GM21390 (cell line): ENCODE data around the gene WDR17.

Source experiments
- ATAC-seq: cut with Tn5 transposase; IDR thresholded peaks from one replicate; pipeline ENCODE4 v1.9.1; 2021; ENCODE audit not compliant: unreplicated experiment

WDR17 gene

GRCh38 chr4:176065435-176066291, at the start of gene WDR17:
Gene WDR17 (plus strand): TSS chr4:176065841. CDS start chr4:176111581, 45,740 bp downstream.
- ATAC-seq = peak; percentile 100

GRCh38 chr4:176016601-176017000, 49.0 kb upstream of the WDR17 start:
- no peak for ATAC-seq

DNA sequence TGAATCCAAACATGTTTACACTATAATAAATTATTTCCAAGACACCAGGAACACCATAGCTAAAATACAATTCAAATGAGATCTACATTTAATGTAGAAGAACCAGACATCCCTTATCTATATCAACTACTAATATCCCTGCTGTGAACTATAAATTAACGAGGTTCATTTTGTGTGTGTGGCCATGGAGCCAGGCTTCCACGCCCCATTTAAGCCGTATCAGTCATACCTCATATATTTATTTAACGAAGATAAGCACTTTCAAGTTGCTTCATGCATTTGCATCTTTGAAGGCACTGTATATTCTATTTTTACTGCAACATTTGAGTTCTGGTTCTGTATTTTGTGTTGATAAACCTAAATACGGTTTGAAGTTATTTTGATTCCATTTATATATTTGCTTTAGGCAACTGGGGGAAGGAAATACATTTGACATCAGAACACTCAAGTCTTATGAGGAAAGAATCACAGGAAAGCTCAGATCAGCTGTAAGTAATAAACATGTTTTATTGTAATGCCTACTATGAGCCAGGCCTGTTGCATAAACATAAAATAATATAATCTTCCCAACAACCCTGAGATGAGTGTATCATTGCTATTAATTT, 45.1 kb upstream of the WDR17 start:
- no peak for ATAC-seq

DNA sequence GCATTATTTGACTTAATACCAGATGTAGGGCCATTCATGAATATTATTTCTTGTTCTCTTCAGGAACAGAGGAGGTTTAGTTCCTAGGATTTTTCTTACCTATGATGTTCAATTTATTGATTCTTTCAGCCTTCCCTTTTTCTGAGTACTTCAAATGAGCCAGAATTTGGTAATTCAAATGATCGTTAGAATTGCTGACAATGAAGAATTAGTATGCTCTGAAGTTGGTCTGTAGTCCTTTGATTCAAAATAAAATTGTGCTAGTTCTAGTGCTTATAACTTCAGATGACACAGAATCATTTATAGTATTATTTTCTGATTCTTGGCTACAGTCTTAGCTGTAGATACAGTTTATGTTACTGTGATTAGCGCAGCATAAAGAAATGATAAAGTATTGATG, 35.2 kb upstream of the WDR17 start:
- ATAC-seq = no peak

DNA sequence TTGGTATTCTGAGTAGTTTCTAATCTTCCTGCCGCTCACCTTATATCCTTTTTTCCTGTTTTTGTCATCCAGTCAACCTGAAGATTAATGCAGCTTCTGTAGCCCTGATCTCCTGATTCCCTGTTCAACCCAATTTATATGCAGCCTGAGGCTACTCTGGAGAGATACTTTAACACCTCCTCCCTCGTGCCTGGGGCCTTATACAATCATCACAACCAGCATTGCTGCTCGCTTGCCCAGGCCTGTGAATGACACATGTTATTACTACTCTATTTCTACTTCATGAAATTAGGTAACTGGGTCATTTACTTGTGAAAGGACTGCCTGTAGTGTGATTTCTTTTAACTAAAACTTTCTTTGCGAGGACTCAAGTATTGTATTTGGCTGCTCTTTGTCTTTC, 33.7 kb upstream of the WDR17 start:
- no peak for ATAC-seq

- no peak for ATAC-seq
Observed at GRCh38 chr4:176032454-176032853, 33.2 kb upstream of the WDR17 start.

- no peak for ATAC-seq
Observed at GRCh38 chr4:176034499-176034898, 31.1 kb upstream of the WDR17 start.

GRCh38 chr4:176034936-176035335, 30.7 kb upstream of the WDR17 start:
- no peak for ATAC-seq

DNA sequence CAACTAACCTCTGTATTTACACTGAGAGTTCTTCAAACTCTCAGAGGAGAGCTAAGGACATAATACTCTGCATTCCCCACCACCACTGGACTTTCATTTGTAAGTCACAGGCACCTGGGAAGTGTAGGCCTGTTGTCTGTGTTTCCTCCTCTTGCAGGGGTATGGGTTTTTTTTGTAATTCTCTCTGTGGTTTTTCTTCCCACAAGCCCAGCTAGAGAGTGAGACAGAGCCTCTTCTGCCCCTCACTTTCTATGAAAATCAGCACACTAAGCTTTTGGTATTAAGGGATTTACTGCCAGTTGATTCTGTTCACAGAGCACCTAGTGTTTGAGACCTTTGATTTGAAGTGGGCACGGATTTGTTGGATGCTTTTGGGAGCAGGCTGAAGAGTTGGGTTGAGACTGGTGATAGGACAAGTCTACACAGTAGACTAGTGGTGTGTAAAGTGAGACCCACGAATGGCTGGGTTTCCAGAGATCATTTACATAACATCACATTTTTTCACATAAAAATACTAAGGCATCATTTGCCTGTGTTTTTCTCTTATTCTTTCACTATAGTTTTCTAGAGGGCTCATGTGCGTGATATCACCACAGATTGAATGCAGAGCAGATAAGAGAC, 28.9 kb upstream of the WDR17 start:
- peak; percentile 77 for ATAC-seq

DNA sequence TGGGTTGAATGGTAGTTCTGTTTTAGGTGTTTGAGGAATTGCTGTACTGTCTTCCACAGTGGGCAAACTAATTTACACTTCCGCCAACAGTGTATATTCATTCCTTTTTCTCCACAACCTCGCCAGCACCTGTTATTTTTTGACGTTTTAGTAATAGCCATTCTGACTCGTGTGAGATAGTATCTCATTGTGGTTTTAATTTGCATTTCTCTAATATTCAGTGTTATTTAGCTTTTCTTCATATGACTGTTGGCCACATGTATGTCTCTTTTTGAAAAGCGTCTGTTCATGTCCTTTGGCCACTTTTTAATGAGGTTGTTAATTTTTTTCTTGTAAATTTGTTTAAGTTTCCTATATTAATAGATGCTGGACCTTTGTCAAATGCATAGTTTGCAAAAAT, 26.9 kb upstream of the WDR17 start:
- ATAC-seq = no peak

- ATAC-seq = no peak
Observed at GRCh38 chr4:176042195-176042594, 23.4 kb upstream of the WDR17 start.

DNA sequence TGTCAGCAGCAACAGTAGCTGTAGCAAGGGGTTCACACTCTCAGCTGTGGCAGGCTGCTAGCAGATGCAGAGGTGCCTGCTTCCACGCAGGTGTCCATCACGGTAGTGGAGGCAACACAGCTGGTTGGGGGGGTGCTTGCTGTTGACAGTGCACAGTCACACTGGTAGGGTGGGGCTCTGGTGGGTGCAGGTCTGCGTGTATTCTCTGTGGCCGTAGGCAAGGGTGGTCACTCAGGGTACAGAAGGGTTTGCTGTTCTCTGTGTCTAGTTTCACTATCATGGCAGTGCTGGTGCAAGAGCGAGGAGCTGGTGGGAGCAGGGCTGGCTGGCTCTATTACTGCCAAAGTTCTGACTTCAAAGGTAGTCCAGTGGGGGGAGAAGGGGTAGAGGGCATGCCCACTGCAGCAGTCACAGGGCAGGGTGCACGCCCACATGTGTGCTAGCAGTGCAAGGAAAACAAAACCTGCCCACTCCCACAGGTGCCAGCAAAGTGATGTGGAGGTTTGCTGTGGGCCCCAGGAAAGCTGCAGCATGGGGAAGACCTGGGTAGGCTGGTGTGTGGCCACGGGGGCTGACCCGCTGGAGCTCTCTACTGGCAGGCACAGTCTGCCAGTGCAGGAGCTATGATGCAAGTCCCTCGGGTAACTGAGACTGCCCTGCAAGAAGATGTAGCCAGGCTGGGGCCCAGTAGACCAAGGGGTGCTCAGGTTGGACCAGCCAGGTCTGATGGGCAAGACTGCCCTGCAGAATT, 21.6 kb upstream of the WDR17 start:
- ATAC-seq = no peak

DNA sequence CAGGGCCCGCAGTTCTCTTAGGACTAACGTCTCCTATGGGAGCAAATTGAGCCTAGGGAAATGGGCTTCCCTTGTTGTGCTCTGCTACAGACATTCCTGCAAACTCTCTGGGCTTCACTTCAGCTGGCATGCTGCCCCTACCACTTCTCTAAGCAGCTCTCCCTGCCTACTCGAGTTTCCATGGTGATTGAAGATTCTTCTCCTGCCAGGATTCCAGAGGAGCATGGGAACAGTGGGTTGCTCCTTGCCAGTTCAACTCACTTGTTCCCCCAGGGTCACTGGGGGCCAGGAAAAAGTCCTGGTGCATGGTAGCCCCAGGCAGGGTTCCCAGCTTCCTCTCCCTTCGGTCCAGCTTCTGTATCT, 21.1 kb upstream of the WDR17 start:
- ATAC-seq = no peak

- no peak for ATAC-seq
Observed at GRCh38 chr4:176048631-176049030, 17.0 kb upstream of the WDR17 start.

- peak; percentile 92 for ATAC-seq
Observed at GRCh38 chr4:176052744-176053143, 12.9 kb upstream of the WDR17 start.

DNA sequence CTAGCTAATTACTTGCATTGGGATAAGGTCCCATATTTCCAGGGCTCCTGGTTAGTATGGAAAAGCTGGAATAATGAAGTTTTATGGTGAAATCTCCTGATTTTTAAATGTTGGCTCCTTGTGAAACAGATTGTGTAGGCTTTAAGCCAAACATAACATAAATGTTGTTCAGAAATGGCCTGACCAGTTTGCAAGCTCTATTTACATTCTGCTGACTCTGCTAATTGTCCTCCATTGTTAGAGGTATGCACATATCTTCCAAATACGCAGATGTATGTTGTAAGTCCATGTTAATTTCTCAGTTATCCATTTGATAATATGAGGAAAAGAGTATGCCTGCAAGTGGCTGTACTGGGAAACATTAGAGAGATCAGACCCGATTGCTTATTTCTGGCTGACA, 11.9 kb upstream of the WDR17 start:
- ATAC-seq = no peak

DNA sequence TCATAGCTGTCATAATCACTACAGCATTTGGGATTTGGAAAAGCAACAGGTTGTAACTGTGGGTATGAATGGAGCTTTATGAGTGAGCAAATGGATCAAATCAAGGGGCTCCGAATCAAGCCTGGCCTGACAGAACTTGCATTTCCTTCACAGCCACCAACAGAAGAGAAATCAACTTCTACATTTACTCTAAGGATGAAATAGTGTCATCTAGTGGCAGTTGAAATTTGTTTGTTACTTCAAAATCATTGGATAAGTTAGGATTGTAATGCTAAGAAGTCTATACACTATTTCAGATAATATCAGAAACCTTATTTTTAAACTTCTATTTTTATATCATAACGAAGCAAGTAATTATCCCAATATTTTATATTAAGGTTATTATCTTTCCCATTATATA, 10.7 kb upstream of the WDR17 start:
- ATAC-seq = no peak

GRCh38 chr4:176063718-176064117, 1.9 kb upstream of the WDR17 start:
- no peak for ATAC-seq

DNA sequence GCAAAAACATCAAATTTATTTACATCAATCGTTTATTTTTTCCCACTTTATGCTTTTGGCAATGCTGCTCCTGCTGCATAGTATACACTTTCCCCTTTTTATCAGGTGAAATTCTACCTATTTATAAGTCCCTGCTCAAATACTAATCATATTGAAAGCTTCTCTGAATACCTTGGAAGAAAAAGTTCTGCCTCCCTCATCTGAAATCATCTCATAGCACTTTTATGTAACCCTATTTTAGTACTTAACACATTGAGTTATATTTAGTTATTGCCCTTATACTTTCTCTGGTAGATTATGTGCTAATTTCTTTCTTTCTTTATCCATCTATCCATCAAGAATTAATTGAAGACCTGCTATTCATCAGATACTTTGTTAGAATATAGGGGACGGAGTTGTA, 1.1 kb upstream of the WDR17 start:
- ATAC-seq = no peak

DNA sequence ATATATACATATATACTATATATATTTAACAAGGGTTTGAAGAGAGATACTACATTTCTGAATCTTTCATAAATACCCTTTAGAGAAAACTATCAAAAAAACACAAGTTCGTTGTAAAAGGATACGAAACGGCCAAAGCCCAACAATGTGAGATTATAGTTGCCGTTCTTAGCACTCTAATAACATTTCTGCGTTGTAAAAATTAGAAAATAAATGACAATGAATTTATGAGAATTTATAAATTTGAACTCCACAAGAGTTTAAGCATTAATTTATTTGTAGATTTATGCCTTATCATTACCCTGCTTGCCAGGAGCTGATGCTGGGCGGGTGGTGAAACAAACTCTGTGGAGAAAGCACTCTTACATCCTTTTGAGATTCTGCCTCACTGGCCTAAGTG, 1.1 kb downstream of the WDR17 start:
- no peak for ATAC-seq

DNA sequence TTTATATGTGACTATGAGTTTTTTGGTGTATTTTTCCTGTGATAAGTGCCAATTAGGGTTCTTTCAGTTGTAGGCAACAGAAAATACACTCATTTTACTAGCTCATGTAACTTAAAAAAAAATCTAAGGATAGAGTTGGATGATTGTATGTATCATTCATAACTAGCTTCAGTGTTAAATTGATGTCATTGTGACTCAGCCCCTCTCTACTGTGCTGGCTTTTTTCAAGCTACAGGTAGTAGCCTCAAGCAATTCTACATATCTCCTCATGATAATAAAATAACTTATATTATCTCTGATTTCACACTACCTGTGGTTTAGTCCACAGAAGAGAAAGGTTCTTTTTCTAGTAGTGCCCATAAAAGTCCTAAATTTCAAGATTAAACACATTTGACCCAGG, 11.9 kb downstream of the WDR17 start:
- no peak for ATAC-seq

GRCh38 chr4:176084769-176085168, 19.1 kb downstream of the WDR17 start:
- ATAC-seq = no peak
